Suppressor macrophage (primary cell): ENCODE measurements around the gene HHATL.

Source experiments
- DNase-seq, 4 experiments: peaks; one replicate each; pipeline ENCODE4 v3.0.0-alpha.2; 2020 to 2022

The HHATL gene

GRCh38 chr3:42712344-42712648 is 9.7 kb upstream of the HHATL start:
- DNase-seq = no peak

DNA sequence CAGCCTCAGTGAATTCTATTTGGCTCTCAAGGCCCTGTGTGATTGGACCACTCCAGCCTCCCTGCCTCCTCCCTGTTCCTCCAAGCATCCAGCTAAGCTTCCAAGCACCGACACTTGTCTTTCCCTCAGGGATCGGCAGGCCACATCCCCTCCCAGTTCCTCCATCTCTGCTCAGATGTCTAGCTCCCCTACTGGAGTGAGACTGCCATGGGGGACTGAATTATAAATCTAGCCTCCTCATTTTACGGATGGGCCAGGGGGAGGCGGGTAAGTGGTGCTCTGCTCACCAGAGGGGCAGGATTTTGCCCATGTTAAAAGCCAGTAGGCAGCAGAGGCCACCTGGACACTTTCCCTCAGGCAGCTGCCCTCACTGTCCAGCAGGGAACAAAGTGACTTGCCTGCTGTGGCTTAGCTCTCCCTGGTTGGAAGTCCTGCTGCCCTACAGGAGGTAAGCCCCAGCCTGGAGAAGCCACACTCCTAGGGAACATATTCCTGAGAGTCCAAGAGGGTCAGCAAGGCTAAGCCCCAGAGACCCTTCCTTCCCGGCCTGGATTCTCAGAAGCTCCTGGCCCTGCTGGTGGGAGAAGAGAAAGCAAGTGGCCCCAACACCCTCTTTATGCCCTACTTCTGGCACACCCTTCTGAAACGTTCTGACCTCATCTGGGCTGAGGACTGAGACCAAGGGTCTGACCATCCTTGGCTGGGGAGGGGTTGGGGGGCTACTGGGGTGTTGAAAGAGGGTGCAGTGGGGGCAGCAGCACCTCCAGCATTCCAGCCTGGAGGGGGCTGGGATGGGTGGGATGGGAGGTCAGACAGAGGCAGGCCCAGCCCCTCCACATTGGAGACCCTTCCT is 9.1 kb upstream of the HHATL start:
- no peak for DNase-seq

GRCh38 chr3:42710323-42711021 is 7.9 kb upstream of the HHATL start:
- no peak for DNase-seq

- DNase-seq = no peak
These were observed 7.0 kb upstream of the HHATL start for GRCh38 chr3:42709621-42710020.

- DNase-seq = no peak
These were observed 6.1 kb upstream of the HHATL start for GRCh38 chr3:42708611-42709151.

DNA sequence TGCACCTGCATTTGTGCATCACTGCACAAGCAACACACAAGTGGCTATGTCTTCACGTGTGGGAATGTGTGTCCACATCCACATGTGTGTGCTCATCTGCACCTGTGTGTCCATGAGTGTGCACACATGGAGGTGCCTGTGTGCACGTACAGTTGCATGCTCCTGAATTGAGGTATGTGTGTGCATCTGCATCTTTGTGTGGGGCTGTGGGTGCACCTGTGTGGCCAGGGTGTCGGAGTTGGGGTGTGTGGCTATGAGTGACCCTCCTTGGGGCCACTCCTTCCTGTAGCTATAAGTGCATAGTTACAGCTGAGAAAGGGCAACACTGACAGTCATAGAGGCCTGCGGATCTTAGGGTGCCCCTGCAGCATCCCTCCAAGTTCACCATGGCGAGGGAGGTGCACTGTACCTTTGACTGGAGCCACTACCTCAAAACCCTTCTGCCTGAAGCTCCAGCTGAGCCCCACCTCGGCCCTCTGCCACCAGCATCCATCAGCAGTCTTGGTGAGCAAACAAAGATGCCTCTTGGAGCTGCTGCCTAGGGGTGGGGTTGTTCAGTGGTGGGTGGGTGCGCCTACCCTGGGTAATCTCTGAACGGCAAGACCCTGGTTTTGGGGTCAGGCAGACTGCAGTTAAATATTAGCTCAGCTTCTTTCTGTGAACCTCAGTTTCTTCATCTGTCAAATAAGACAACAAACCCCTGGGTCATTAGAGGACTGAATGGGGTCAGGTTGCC is 5.2 kb upstream of the HHATL start:
- DNase-seq = no peak

- no peak for DNase-seq
These were observed 4.4 kb upstream of the HHATL start for GRCh38 chr3:42706721-42707619.

DNA sequence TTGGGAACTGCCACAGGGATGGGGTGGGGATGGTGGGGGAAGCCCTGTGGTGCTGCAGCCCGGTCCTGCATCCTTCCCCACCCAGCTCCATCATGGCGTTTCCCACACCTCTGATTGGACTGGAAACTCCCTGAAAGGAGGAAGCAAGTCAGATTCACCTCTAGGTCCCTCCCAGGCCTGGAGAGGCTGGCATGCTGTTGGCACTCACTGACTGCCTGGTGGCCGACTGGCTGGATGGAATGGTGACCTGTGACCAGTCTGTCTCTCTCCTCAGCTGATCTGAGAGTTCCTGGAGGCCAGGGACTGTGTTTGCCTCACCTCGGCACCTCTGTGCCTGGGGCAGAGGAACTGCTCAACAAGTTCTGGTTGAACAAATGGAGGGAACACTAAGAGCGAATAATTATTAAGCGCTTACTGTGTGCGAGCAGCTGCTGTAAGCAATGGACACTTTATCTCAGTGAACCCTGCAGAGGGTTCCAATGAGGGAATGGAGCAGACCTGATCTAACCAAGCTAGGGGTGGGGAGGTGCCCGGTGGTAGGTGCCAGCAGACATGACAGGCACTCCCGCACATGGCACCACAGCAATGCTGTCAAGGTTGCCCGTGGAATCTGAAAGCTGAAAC is 3.5 kb upstream of the HHATL start:
- DNase-seq = no peak

DNA sequence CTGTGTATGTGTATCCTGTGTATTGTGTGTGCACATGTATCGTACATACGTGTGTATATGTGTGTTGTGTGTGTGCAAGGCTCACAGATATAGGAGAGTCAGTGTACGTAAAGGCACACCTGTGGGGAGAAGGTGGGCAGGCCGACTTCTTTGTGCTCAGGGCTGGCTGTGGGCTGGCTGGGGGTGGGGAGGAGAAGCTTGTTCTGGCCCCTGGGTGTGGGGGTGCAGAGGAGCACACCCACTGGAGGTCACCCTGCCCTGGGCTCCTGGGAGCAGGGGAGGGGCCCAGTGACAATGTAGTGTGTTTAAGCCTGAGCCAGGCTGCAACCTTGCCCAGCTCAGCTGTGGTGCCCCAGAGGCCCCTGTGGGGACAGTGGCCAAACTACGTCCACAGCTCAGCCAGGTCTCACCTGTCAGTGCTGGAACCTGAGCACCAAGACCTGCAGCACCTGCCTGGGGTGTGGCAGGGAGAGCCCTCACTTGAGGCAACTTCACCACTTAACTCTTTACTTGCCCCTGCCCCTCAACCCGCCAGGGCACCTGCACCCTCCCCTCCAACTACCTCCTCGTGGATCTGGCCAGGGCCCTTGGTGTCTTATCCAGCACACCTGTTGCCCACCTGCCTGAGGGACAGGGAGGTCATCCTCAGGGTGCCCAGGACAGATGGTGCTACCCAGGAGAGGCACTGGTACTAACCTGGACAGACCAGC is 2.6 kb upstream of the HHATL start:
- DNase-seq = no peak

- no peak for DNase-seq
These were observed 1.7 kb upstream of the HHATL start for GRCh38 chr3:42704136-42704841.

- no peak for DNase-seq
These were observed 1.1 kb upstream of the HHATL start for GRCh38 chr3:42703695-42704025.

DNA sequence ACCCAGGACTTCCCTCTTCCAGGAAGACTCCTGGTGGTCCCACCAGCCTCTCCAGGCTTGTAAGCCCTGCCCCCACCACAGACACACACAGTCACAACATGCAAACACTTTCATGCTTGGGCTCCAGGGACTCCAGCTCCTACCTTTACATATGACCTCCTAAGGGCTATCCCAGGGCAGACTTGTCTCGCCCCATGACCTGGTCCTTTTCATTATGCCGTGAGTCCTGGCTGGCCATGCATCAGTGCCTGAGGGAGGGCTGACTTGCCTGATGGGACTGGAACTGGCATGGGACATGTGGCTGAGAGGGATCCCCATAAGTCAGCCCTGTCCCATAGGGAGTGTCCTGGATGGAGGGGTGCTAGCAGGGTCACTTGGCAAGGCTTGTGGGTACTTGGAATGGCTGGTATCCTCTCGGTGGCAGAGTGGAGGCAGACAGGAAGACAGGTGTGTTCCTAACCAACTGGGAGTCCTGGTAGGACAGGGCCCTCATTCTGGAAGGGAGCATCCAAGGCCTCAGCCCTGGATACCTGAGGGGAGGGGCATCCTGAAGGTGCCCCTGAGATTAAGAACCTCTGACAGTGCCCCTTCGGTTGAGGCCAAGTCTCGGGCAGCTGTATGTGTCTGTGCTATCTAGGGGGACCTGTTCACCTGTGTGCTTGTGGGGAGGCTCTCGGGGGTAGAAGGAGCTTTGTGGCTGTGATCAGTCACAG is 540 bp upstream of the HHATL start:
- no peak for DNase-seq

DNA sequence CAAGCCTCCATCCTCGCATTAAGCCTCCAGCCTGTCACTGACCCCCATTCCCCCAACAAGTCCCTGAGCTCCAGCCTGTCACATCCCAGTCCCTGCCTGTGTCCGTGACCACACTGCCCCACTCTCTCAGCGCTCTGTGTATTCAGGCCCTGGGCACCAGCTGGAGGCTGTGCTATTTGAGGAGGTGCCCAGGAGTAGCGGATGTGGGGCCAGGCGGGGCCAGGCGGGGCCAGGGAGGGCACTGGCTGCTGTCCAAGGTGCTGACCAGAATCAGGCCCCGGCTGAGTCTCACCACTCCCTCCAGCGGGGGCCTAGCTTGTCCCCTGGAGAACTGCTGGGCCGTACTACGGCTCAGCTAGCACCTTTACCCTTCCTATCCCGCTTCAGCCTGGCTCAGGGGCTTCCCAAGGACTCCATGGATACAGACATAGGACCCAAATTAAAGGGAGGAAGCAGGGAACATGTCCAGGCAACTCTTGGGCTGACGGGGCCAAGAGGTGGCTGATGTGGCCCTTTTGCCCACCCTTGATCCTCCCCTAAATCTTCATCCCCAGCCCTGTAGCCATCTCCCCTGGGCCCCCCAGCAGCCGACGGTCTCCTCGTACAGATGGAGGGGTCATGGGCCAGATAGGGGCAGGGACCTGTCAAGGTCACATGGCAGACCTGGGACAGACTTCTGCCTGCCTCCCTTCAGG is 1.1 kb downstream of the HHATL start:
- DNase-seq = peak; percentile 66 to 84 (median 75)

DNA sequence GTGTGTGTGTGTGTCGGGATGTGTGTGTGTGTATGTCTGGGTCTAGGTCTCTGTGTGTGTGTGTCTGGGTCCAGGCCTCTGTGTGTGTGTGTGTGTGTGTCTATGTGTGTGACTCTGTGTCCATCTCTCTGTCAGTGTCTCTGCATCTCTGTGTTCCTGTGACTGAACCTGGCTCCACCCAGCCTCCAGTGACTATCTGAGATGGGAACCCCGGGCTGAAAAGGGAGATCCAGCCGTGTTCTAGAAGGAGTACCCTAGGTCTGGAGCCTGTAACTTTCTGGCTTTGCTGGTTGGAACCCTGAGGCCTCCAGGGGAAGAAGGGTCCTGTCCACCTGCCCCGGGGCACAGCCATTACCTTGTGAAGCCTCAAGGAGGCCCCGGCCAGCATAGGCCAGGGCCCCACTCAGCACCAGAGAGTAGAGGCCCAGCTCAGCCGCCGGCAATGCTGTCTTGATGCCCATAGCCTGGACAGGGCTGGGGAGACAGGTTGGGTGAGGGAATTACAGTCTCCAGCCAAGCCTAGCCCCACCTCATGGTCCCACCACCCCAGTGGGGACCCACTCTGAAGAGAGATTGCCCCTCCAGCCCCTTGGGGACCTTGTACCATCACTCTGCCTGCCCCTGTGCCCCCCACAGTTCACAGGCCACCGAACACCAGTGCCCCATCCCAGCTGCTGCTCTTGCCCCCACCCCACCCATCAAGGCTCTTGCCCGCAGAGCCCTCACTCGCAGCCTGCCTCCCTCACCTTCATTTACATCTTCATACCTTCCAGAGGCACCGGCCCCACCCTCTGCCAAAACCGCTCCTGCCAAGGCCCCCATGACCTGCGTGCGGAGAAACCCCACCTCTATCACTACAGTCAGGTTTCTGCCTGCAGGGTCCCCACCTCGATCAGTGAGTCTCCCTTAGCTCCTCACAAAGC is 2.0 kb downstream of the HHATL start:
- no peak for DNase-seq

GRCh38 chr3:42699511-42699971 is 3.1 kb downstream of the HHATL start:
- no peak for DNase-seq

GRCh38 chr3:42698911-42699230 is 3.7 kb downstream of the HHATL start:
- no peak for DNase-seq

- no peak for DNase-seq
These were observed 4.2 kb downstream of the HHATL start for GRCh38 chr3:42698216-42698910.
